Uterus (tissue), 4 donors: ENCODE results near the gene MYH7. TPM values are rescaled to one million over a fixed set of nuclear protein-coding genes. Genes with fewer than 3 reads are reported as not detected.

ENCODE experiments used
- DNase-seq, 2 donors: peaks; one replicate each; pipeline ENCODE4 v3.0.0-alpha.2; 2019 to 2020
- H3K27ac ChIP-seq, 2 donors: fragments of 200-600 bp; sonication (generic); 1 replicate in 1 of 2; 2 replicates in 1 of 2; pipeline ENCODE4 v1.5.1; 2016 to 2018
- H3K27me3 ChIP-seq, 2 donors: fragments of 200-600 bp; sonication (generic); one replicate each; pipeline ENCODE4 v1.5.1; 2018 to 2019; ENCODE audit warnings: control low read depth in 1 of 2
- H3K36me3 ChIP-seq, 2 donors: fragments of 200-600 bp; sonication (generic); one replicate each; pipeline ENCODE4 v1.5.1; 2019; ENCODE audit warnings: control low read depth in 1 of 2
- H3K4me1 ChIP-seq, 2 donors: fragments of 200-600 bp; sonication (generic); one replicate each; pipeline ENCODE4 v1.5.1; 2018 to 2019; ENCODE audit warnings: control low read depth in 1 of 2
- H3K4me3 ChIP-seq, 2 donors: fragments of 200-600 bp; sonication (generic); 1 replicate in 1 of 2; 2 replicates in 1 of 2; pipeline ENCODE4 v1.5.1; 2018 to 2019; ENCODE audit warnings: mild to moderate bottlenecking in 1 of 2
- H3K9me3 ChIP-seq, 2 donors: fragments of 200-600 bp; sonication (generic); one replicate each; pipeline ENCODE4 v1.5.1; 2019; ENCODE audit warnings: control low read depth in 1 of 2
- CTCF ChIP-seq, 4 experiments: fragments of 200-600 bp in 2 of 4; fragments of 450-650 bp in 2 of 4; sonication (generic) in 2 of 4; IDR thresholded peaks; one replicate each; pipeline ENCODE4 v1.5.1; 2016 to 2019; ENCODE audit warnings: antibody characterized with exemption in 4 of 4, mild to moderate bottlenecking in 2 of 4, moderate library complexity in 1 of 4
- POLR2A ChIP-seq, 2 donors: fragments of 450-650 bp; IDR thresholded peaks; one replicate each; pipeline ENCODE4 v1.6.1; 2016; ENCODE audit warnings: antibody characterized with exemption in 2 of 2, mild to moderate bottlenecking in 1 of 2, moderate library complexity in 1 of 2
- intact Hi-C: fragments of 100-400 bp; cut with DNase I; formaldehyde crosslinking; loops from one replicate; pipeline ENCODE4 v1.15.1; 2023; ENCODE audit warnings: low total_unique reads
- total RNA-seq, 4 donors: library from RNA; depleted of rRNA in 3 of 4; stranded (reverse); fragments of >200 nt in 3 of 4; gene quantifications; one replicate each; pipeline versions ENCODE4 v1.1.0 to v1.2.4, GENCODE V29; 2014 to 2023
- donor health status: DM: yes; HTN: yes; CAD: no.

Gene MYH7
- total RNA-seq, 4 donors from 2014 or later = 1.6 TPM; not detected in 3

- no peak overlapping the region for H3K4me3 ChIP-seq
- no peak overlapping the region for H3K27ac ChIP-seq
- TF ChIP-seq POLR2A (IDR thresholded peaks at IDR 0.05) = no peak
- no peak for TF ChIP-seq CTCF (IDR thresholded peaks at IDR 0.05)
- no peaks in the 10 kb centered on the region for H3K36me3 ChIP-seq
- no peaks in the 10 kb centered on the region for H3K27me3 ChIP-seq
- H3K9me3 ChIP-seq = no peaks in the 10 kb centered on the region
- no peak for DNase-seq
- intact Hi-C loops = no loop called here
- H3K4me1 ChIP-seq = no peaks in the 10 kb centered on the region
Observed at GRCh38 chr14:23406244-23406643, 29.2 kb downstream of the MYH7 start.

- no peaks in the 10 kb centered on the region for H3K36me3 ChIP-seq
Observed at GRCh38 chr14:23405516-23406025, 29.9 kb downstream of the MYH7 start.

GRCh38 chr14:23405096-23405495 is 30.4 kb downstream of the MYH7 start:
- Histone ChIP-seq H3K27ac (no peak overlapping the region), H3K4me3 (no peak overlapping the region), H3K4me1 (no peaks in the 10 kb centered on the region), H3K27me3 (no peaks in the 10 kb centered on the region), H3K36me3 (no peaks in the 10 kb centered on the region), H3K9me3 (no peaks in the 10 kb centered on the region)
- no peak for DNase-seq
- intact Hi-C loops = no loop called here
- no peak for TF ChIP-seq POLR2A (IDR thresholded peaks at IDR 0.05)
- TF ChIP-seq CTCF (IDR thresholded peaks at IDR 0.05) = no peak

More at GRCh38 chr14:23405516-23406025, 29.9 kb downstream of the MYH7 start:
- DNase-seq = no peak
- H3K4me3 ChIP-seq = no peak overlapping the region
- intact Hi-C loops = no loop called here
- H3K27ac ChIP-seq = no peak overlapping the region
- TF ChIP-seq POLR2A (IDR thresholded peaks at IDR 0.05) = no peak
- no peak for TF ChIP-seq CTCF (IDR thresholded peaks at IDR 0.05)
- H3K27me3 ChIP-seq = no peaks in the 10 kb centered on the region
- no peaks in the 10 kb centered on the region for H3K4me1 ChIP-seq
- no peaks in the 10 kb centered on the region for H3K9me3 ChIP-seq

GRCh38 chr14:23404331-23404900 is 31.0 kb downstream of the MYH7 start:
- no peak for DNase-seq
- no peaks in the 10 kb centered on the region for H3K36me3 ChIP-seq

More at GRCh38 chr14:23404331-23404900, 31.0 kb downstream of the MYH7 start:
- Histone ChIP-seq H3K4me3 (no peak overlapping the region), H3K27me3 (no peaks in the 10 kb centered on the region), H3K4me1 (no peaks in the 10 kb centered on the region), H3K9me3 (no peaks in the 10 kb centered on the region), H3K27ac (no peak overlapping the region)
- intact Hi-C loops = no loop called here
- TF ChIP-seq POLR2A (IDR thresholded peaks at IDR 0.05) (no peak), CTCF (IDR thresholded peaks at IDR 0.05) (no peak)
